Urinary bladder (tissue), 4 donors: ENCODE results near the gene EPN2. TPM values are rescaled to one million over a fixed set of nuclear protein-coding genes. Genes with fewer than 3 reads are reported as not detected.

Source experiments
- DNase-seq: peaks from one replicate; pipeline ENCODE4 v3.0.0-alpha.2; 2015; ENCODE audit errors: extremely low spot score
- H3K27ac ChIP-seq: one replicate; pipeline ENCODE4 v1.5.1; 2013; ENCODE audit warnings: low read depth, mild to moderate bottlenecking, moderate library complexity
- H3K36me3 ChIP-seq: one replicate; pipeline ENCODE4 v1.6.1; 2013; ENCODE audit warnings: mild to moderate bottlenecking, moderate library complexity; ENCODE audit not compliant: insufficient read depth
- H3K4me1 ChIP-seq: one replicate; pipeline ENCODE4 v1.6.1; 2013; ENCODE audit warnings: mild to moderate bottlenecking, moderate library complexity; ENCODE audit not compliant: insufficient read depth
- H3K4me3 ChIP-seq: one replicate; pipeline ENCODE4 v1.5.1; 2013; ENCODE audit warnings: low read depth, low read length
- WGBS: extraction: QIAGEN DNeasy Blood & Tissue Kit; methylation state at CpG from one replicate; pipeline ENCODE4 v1.1.7; 2013; 5-methylcytosine and 5-hydroxymethylcytosine counted together
- polyA plus RNA-seq: library from polyadenylated mRNA; stranded (reverse); fragments of 200-250 nt; gene quantifications from one replicate; pipeline ENCODE4 v1.2.3, GENCODE V29; 2013
- total RNA-seq: library from RNA; depleted of rRNA; stranded (reverse); fragments of >200 nt; gene quantifications from one replicate; pipeline ENCODE4 v1.2.3, GENCODE V29; 2014
- donor health status: healthy with polysubstance abuse.
- donor health status: healthy.

The EPN2 gene
- total and polyA plus RNA-seq, 2 donors = 40.3 to 46.2 TPM

DNA sequence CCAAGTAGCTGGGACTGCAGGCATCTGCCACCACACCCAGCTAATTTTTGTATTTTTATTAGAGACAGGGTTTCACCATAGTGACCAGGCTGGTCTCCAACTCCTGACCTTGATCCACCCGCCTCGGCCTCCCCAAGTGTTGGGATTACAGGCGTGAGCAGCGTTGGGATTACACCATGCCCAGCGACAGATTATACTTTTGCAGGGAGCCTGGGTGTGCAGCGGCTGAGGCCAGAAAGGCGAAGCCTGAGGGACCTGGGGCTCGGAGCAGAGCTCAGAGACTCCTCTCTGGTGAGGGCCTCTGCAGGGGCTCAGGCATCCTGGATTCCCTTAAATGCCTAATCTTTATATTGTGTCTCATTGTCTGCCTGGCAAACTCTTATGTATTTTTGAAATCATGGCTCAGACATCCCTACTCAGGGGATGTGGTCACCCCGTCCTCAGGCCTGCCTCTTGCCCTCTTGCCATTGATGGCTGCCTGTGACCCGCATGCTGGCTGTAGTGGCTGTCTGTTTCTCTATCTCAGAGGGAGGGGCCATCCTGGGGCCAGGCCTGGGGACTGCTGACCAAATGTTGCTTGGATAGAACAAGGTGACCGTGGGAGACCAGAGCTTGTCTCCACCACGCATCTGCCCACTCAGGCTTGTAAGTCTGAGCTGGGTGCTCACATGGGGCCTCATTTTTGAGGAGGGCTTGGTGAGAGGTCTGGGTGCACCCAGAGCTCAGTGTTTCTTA, 82.8 kb downstream of the EPN2 start:
- no peak for DNase-seq
- no peaks in the 10 kb centered on the region for H3K4me1 ChIP-seq

DNA sequence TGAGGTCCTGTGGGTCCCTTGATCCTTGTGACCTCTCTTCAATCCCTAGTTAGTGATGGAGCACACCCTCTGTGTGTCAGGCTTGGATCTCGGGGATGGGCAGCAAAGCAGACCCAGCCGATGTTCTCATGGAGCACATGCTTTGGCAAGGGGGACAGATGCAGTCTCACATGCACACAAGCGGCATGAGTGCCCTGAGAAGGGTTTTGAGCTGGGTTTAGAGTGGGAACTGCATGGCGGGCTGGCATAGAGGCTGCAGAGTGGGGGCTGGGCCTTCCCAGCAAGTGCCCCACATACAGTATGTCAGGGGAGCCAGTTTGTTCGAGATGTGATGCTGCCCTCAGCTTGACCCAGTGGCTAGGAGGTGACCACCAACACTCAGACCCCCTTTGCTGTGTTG, 83.7 kb downstream of the EPN2 start:
- Histone ChIP-seq H3K27ac (no peak overlapping the region), H3K4me3 (no peak overlapping the region), H3K36me3 (no peaks in the 10 kb centered on the region), H3K4me1 (no peaks in the 10 kb centered on the region)
- DNase-seq = no peak
- 89% methylated on average over 5 of the region's 5 CpGs for WGBS

More for the DNA sequence above, 82.8 kb downstream of the EPN2 start:
- H3K27ac ChIP-seq = no peak overlapping the region
- H3K4me3 ChIP-seq = no peak overlapping the region
- 94% methylated on average over 12 of the region's 12 CpGs for WGBS
- H3K36me3 ChIP-seq = no peaks in the 10 kb centered on the region

DNA sequence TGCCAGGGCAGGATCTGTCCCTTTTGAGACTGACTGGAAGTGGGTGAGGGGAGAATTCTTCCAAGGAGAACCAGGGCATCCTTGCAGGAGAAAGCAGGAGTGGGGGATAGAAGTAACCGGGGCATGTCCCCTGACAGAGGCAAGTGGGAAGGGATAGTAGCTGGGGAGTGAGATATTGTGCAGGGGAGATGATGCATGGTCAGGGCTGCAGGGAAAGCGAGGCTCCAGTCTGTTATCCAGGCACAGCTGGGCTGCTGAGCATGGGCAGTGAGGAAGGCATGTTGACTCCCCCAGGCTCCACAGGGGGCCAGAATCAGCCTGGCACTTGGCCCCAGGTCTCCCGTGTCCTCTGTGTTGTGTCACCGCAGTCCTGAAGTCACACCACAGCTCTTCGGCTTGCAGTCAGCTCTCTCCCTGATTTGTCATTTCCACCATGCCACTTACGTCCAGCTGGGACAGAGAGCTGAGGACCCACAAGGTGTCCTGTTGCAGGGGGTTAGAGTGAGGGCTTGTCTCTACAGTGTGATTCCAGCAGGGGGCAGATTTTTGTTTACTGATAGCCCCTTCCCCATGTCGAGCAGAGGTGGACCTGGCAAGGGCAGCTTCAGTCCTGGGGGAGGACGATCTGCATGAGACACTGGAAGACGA, 84.4 kb downstream of the EPN2 start:
- H3K4me1 ChIP-seq = no peaks in the 10 kb centered on the region
- DNase-seq = no peak
- WGBS = 84% methylated on average over 9 of the region's 9 CpGs
- H3K36me3 ChIP-seq = no peaks in the 10 kb centered on the region
- no peak overlapping the region for H3K27ac ChIP-seq
- no peak overlapping the region for H3K4me3 ChIP-seq

DNA sequence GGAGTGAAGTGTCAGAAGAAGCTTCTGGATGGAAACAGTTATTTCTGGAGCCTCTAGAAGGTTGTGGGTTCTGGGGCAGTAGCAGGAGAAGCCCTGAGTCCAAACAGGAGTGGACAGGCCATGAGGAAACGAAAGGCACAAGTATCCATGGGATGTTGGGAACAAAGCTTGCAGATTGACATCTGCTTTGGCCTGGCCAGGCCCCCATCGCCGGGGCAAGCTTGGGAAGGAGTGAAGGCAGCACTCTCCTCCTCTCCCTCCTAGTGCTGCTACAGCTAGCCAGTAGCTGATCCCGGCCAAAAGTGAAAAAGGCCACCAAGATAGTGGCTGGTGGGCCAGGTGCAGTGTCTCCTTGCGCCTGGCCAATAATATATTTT, 85.0 kb downstream of the EPN2 start:
- 94% methylated on average over 5 of the region's 5 CpGs for WGBS
- DNase-seq = no peak
- H3K4me1 ChIP-seq = no peaks in the 10 kb centered on the region

GRCh38 chr17:19322861-19323260, 85.7 kb downstream of the EPN2 start:
- no peaks in the 10 kb centered on the region for H3K36me3 ChIP-seq
- DNase-seq = no peak
- no peak overlapping the region for H3K4me3 ChIP-seq
- no peaks in the 10 kb centered on the region for H3K4me1 ChIP-seq
- 94% methylated on average over 1 of the region's 1 CpG for WGBS
- no peak overlapping the region for H3K27ac ChIP-seq

More for the DNA sequence above, 85.0 kb downstream of the EPN2 start:
- H3K4me3 ChIP-seq = no peak overlapping the region
- no peaks in the 10 kb centered on the region for H3K36me3 ChIP-seq
- no peak overlapping the region for H3K27ac ChIP-seq

- no peak for DNase-seq
- no peaks in the 10 kb centered on the region for H3K4me1 ChIP-seq
- H3K27ac ChIP-seq = no peak overlapping the region
- no peaks in the 10 kb centered on the region for H3K36me3 ChIP-seq
- no peak overlapping the region for H3K4me3 ChIP-seq
Observed at GRCh38 chr17:19325542-19325941, 88.4 kb downstream of the EPN2 start.

DNA sequence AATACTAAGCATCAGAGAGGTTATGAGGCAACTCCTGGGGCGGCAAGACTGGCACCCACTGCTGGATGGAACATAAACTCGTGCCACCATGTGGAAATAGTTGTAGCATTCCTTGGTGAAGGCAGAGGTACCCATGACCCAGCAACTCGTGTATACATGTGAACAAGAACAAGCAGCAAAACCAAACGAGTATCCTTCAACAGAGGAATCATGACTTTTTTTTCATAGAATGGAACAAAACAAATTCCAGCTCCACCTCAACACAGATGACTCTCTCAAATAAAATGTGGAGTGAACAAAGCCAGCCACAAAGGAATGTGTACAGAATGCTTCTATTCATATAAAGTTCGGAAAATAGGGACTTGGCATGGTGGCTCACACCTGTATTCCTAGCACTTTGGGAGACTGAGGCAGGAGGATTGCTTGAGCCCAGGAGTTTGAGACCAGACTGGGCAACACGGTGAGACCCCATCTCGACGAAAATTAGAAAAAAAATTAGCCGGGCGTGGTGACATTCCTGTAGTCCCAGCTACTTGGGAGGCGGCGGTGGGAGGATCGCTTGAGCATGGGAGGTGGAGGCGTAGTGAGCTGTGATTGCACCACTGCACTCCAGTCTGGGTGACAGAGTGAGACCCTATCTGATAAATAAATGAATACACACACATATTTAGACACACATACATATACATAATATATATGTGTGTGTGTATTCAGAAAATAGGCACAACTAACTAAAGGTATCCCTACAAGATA, 90.0 kb downstream of the EPN2 start:
- no peak for DNase-seq
- WGBS = 92% methylated on average over 14 of the region's 14 CpGs
- H3K27ac ChIP-seq = no peak overlapping the region
- H3K36me3 ChIP-seq = no peaks in the 10 kb centered on the region
- H3K4me3 ChIP-seq = no peak overlapping the region
- H3K4me1 ChIP-seq = no peaks in the 10 kb centered on the region

DNA sequence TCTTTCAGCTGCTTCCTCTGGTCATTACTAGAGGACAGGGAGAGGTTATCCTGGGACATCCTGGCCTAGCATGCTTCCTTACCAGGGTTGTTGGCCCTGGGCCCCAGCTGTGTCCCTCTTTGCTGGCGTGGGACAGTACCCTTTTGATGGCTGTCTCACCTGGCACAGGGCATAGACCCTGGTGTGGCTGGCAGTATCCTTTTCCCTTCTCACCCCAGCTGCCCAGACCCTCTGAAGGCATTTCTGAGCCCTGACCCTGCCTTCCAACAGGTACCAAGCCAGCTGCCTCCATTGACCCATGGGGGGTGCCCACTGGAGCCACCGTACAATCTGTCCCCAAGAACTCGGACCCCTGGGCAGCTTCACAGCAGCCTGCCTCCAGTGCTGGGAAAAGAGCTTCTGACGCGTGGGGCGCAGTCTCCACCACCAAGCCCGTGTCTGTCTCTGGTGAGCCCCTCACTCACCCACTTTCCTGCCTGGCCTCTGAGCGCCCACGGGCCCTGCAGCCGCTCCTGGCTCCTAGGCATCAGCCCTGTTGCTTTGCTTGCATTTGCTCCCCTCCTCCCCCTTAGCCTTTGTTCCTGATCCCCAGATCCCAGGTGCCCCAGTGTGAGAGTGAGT, 91.4 kb downstream of the EPN2 start:
- no peaks in the 10 kb centered on the region for H3K36me3 ChIP-seq
- H3K27ac ChIP-seq = no peak overlapping the region
- WGBS = 98% methylated on average over 10 of the region's 10 CpGs
- DNase-seq = no peak
- no peak overlapping the region for H3K4me3 ChIP-seq
- H3K4me1 ChIP-seq = no peaks in the 10 kb centered on the region

DNA sequence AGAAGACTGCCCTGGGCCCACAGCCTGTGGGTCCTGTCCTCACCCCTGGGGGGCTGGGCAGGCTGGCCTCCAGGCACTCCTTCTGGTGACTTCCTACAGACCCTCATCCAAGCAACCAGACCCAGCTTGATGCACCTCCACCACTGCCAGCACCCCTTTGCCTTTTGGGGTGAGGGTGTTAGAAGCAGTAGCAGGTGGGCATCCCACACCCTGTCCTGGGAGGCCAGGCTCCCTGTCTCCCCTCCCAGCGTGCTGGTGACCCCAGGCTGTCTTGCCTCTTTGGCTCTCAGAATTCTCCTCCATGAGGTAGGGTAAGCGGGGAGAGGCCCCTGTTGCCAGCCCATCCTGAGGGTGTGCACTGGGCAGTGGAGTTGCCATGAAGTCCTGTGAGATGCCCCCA, 92.0 kb downstream of the EPN2 start:
- no peak overlapping the region for H3K27ac ChIP-seq
- H3K36me3 ChIP-seq = no peaks in the 10 kb centered on the region
- H3K4me3 ChIP-seq = no peak overlapping the region
- H3K4me1 ChIP-seq = no peaks in the 10 kb centered on the region
- 97% methylated on average over 2 of the region's 2 CpGs for WGBS
- DNase-seq = no peak

GRCh38 chr17:19329839-19330238, 92.7 kb downstream of the EPN2 start:
- Histone ChIP-seq H3K4me1 (no peaks in the 10 kb centered on the region), H3K4me3 (no peak overlapping the region), H3K27ac (no peak overlapping the region), H3K36me3 (no peaks in the 10 kb centered on the region)
- 90% methylated on average over 2 of the region's 2 CpGs for WGBS
- no peak for DNase-seq

- Histone ChIP-seq H3K36me3 (no peaks in the 10 kb centered on the region), H3K4me3 (no peak overlapping the region), H3K4me1 (no peaks in the 10 kb centered on the region), H3K27ac (no peak overlapping the region)
- 76% methylated on average over 3 of the region's 3 CpGs for WGBS
- no peak for DNase-seq
Observed at GRCh38 chr17:19330271-19330670, 93.1 kb downstream of the EPN2 start.

GRCh38 chr17:19331134-19331533, 94.0 kb downstream of the EPN2 start:
- Histone ChIP-seq H3K4me1 (no peaks in the 10 kb centered on the region), H3K36me3 (no peaks in the 10 kb centered on the region), H3K4me3 (no peak overlapping the region), H3K27ac (no peak overlapping the region)
- DNase-seq = no peak
- 58% methylated on average over 4 of the region's 4 CpGs for WGBS

DNA sequence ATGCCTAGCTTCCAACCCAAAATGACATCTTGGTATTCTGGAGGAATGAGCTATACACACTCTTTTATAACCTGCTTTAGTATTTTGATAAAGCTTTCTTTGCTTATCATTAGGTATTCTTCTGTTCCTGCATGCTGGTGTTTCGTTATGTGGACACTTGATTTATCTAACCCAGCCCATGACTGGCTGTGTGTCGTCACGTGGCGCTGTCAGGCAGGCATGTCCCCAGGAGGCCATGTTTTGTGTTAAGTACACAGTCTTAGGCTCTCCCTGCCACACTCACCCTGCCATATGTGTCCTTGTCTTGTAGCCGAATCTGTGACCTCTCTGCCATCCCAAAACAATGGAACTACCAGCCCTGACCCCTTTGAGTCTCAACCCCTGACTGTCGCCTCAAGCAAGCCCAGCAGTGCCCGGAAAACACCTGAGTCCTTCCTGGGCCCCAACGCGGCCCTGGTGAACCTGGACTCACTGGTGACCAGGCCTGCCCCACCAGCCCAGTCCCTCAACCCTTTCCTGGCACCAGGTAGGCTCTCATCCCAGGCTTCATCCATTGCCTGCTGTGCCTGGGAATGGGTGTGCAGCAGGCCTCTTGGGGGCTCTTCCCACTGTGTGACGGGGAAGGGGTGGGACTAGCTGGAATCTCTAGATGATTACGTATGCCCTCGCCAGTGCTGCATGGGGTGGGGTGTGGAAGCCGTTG, 94.5 kb downstream of the EPN2 start:
- DNase-seq = no peak
- no peak overlapping the region for H3K4me3 ChIP-seq
- no peaks in the 10 kb centered on the region for H3K4me1 ChIP-seq
- peaks cover 1% of the 10 kb centered on the region for H3K36me3 ChIP-seq
- H3K27ac ChIP-seq = no peak overlapping the region
- 90% methylated on average over 13 of the region's 13 CpGs for WGBS
